Measurements from ENCODE around the gene NUCKS1.
"Not testable (repeated sequence)": the region's sequence is repeated elsewhere in the genome, so short reads cannot be mapped to it uniquely, and the experiment has no call there.

The NUCKS1 gene

GRCh38 chr1:205726619-205727125 is 23.3 kb downstream of the NUCKS1 start:
- no peak for DNase-seq

- no peak for DNase-seq
Observed at GRCh38 chr1:205725514-205725913, 24.5 kb downstream of the NUCKS1 start.

DNA sequence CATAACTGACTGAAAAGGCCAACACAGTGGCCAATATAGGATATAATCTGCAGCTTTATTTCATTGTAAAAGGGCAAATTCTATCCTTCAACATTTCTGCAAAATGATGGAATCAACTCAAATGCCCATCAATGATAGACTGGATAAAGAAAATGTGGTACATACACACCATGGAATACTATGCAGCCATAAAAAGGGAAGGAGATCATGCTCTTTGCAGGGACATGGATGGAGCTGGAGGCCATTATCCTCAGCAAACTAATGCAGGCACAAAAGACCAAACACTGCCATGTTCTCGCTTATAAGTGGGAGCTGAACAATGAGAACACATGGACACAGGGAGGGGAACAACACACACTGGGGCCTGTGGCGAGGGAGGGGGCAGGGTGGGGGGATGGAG is 29.2 kb downstream of the NUCKS1 start:
- not testable (repeated sequence) for DNase-seq

- no peak for DNase-seq
Observed at GRCh38 chr1:205719762-205720161, 30.2 kb downstream of the NUCKS1 start.

DNA sequence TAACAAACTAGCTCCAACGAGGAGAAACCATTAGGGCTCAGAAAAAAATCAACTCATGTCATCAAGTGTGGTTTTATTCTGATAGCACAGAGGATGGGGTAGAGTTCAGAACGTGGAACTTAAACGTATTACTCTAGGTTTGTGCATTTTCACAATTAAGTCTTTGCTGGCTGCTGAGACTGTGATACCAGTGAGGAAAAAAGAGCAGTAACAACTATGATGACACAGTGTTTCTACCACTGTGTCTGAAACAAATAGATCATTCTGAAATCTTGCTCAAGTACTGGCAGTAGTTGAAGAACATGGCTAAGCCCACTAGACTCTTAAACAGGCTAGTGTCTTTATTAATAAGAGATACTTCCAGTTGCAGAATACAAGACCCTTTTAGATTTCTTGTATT is 31.0 kb downstream of the NUCKS1 start:
- no peak for DNase-seq

DNA sequence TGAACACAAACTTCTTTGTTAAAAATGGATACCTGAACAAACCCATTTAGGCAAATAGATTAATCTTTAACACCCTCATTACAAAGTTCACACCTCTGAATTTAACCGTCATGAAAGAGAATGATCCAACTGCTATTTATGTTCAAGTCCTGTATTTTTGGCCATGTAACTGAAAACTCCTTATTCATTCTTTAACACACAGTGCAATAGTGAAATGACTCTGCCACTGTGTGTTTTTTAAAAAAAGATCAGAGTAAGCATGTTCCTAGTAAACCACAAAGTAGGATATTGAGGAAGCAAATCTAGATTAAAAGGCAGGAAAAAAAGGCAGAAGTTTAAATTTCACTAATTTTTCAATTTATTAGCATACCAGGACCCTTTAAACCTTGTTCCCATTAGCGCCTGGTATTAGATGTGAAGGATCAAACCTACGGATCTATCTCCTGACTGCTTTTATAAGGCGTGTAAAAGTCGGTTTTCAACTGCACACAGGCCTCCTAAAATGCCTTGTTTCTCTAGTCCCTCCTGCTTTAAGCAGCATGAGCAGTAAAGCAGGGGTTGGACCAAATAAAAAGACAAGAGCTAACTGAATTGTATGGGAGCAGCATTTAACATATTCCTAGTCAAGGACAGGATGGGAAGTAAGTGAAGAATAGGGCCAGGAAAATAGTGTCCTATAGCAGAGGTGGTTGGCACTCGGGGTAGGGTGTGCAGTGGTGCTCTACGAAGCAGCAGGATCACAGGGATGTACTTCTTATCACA is 33.4 kb downstream of the NUCKS1 start:
- no peak for DNase-seq

- DNase-seq = no peak
Observed at GRCh38 chr1:205715628-205716027, 34.4 kb downstream of the NUCKS1 start.

- DNase-seq = no peak
Observed at GRCh38 chr1:205714906-205715246, 35.1 kb downstream of the NUCKS1 start.

DNA sequence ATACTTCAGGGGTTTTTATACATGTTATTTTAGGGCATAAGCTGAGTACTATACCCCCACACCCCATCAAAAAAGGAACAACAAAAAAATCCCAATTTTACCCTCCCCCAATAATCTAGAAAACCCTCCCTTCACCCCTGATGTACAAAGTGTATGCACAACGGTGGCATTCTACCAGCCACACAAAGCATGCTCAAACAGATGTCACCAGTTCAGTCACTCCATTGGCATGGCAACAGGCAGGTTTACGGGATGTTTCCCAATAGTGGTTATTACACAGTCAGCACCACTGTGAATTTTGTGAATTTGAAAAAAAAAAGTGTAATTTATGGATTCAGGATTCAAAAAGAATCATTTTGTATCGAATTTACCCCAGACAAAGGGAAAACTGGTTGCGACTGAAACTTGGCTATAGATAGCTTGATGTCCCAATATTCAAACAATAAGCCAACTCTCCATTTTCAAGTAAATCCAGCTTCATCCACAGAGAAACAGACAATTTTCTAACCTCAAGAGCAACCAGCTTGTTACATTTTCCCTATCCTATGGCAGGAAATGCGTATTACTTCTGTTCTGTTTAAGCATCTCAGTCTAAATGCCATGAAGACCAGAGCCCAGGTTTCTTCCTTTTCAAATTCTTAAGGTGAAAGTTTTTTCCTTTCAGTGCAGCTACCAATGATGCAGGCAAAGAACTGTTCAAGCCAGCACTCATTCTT is 35.6 kb downstream of the NUCKS1 start:
- DNase-seq = no peak

- DNase-seq = peak; percentile 25
Observed at GRCh38 chr1:205711105-205712048, 38.6 kb downstream of the NUCKS1 start.

- DNase-seq = no peak
Observed at GRCh38 chr1:205710201-205711062, 39.5 kb downstream of the NUCKS1 start.

- DNase-seq = no peak
Observed at GRCh38 chr1:205709640-205710039, 40.3 kb downstream of the NUCKS1 start.

- DNase-seq = no peak
Observed at GRCh38 chr1:205709059-205709398, 41.0 kb downstream of the NUCKS1 start.

DNA sequence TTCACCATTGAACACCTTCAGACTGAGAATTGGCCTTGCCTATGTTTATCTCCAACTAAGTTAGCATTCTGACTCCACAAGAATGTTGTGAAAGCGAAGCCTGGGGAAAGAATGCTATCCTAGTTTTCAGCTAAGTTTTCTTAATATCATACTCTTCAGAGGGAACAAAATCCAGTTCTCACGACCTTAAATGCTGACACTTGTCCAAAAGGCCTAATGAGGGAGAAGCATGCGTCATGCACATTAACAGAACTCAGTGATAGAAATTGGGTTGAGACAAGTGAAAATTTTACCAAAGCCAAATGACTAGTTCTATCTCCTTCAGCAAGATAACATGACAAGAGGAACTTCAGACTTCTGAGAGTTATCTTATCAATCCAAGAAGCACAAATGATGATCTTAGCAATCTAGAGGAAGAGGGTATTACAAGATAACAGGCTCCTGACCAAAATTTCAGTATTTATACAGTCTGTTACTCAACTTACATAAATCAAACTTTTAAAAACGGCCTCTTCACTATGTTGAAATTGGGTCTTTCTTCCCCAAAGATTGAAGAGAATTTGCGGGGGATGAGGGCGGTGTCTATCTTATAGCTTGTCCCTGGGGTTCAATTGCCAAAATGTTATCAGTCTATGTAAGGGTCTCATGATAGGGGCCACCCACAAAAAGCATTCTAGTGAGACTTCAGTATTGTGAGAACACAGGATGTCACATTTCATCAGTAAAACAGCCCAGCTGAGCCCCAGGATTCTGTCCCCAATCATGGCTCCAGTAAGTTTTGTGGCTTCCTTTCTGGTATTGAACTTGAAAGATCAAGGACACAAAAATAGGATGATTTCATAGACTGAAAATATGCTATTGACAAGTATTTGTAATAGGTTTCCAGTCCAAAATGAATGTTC is 43.1 kb downstream of the NUCKS1 start:
- no peak for DNase-seq

DNA sequence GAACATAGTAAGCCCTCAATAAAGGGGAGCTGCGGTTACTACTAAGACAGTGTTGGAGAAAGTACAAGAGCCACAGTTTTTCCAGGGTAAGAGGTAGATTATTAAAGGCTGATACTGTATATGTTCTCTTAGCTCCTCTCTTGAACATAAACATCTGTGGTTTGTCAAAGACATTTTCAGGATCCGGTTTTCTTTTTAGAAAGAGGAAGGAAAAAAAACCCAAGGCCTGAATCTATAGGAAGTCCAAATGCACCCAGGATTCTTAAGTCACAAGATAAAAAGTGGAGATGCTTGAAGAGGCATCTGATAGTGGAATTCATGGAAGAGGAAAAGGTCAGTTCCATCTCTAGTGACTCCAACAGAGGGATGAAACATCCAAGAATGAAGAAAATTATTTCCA is 45.1 kb downstream of the NUCKS1 start:
- no peak for DNase-seq

- DNase-seq = no peak
Observed at GRCh38 chr1:205703072-205703471, 46.9 kb downstream of the NUCKS1 start.

GRCh38 chr1:205701891-205702290 is 48.1 kb downstream of the NUCKS1 start:
- no peak for DNase-seq

DNA sequence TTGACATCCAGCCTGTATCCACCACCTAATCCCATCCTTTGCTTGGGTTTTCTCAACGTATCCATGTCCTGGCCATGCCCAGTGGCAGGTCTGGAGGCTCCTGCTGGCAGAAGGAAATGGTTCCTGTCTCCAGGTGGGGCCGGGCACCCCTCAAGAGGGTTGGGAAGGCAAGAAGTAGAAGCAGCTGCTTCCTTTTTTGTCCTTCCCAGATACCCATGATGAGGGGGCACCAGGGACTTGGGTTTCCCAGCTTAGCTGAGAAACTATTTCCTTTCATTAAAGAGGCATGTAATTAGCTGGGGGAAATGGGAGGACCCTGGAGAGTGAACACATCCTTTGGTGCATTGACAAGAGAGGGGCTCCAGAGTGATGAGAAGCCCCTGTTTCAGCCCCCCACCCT is 48.6 kb downstream of the NUCKS1 start:
- DNase-seq = no peak

DNA sequence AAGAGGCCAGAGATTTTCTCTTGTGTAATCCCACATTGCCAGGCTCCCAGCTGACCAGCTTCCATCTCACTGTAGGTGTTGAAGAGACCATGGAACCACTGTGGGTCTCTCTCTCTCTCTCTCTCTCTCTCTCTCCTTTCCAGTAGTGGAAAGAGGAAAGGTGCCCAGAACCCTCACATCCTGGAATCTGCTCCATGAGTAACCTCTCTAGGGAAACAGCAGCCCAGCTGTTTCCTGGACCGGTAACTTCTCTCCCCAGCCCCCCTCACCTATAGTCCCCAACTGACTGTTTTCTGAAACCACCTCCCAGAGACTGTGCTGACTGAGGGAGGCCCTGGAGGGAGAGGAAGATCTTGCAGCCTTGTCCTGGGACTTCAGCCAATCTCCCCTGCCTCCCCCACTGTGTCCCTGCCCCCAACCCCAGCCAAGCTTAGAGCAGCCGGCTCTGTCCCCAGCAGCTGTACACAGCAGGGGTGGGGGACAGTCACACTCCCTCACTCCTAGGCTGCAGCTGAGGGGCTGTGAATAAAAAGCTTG is 49.0 kb downstream of the NUCKS1 start:
- DNase-seq = no peak

DNA sequence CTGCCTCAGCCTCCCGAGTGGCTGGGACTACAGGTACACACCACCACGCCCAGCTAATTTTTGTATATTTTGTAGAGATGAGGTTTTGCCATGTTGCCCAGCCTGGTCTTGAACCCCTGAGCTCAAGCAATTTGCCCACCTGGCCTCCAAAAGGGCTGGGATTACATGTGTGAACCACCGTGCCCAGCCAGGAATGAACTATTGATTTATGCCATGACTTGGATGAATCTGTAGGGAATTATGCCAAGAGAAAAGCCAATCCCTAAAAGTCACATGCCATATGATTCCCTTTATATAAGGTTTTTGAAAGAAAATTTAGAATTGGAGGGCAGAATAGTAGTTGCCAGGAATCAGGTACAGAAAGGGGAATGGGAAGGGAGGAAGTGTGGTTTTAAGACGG is 50.6 kb downstream of the NUCKS1 start:
- DNase-seq = no peak

GRCh38 chr1:205698921-205699320 is 51.1 kb downstream of the NUCKS1 start:
- DNase-seq = no peak

All from stimulated activated CD4-positive, alpha-beta T cell treated with anti-CD3 and anti-CD28 coated beads, Interleukin-12 subunit alpha, Interleukin-12 subunit beta, amount 100 ng/mL, for 4 hours (primary cell).